HG03439 (cell line): ENCODE data around the gene POU2F1.

Experiments
- ATAC-seq: cut with Tn5 transposase; IDR thresholded peaks from one replicate; pipeline ENCODE4 v1.9.1; 2021; ENCODE audit warnings: mild to moderate bottlenecking, moderate library complexity; ENCODE audit not compliant: unreplicated experiment

POU2F1 gene

GRCh38 chr1:167270349-167271092 lies 49.8 kb downstream of the POU2F1 start:
- ATAC-seq = no peak

DNA sequence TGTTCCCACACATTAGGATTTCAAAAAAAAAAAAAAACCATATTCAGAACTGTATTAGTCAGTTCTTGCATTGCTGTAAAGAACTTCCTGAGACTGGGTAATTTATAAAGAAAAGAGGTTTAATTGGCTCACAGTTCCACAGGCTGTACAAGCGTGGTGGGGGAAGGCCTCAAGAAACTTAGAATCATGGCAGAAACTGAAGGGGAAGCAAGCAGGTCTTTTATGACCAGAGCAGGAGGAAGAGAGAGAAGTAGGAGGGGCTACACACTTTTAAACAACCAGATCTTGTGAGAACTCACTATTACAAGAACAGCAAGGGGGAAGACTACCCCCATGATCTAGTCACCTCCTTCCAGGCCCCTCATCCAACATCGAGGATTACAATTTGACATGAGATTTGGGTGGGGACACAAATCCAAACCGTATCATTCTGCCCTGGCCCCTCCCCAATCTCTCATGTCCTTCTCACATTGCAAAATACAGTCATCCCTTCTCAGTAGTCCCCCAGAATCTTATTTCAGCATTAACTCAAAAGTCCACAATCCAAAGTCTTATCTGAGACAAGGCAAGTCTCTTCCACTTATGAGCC lies 51.8 kb downstream of the POU2F1 start:
- ATAC-seq = no peak

GRCh38 chr1:167273027-167273800 lies 52.5 kb downstream of the POU2F1 start:
- no peak for ATAC-seq

GRCh38 chr1:167274061-167274460 lies 53.4 kb downstream of the POU2F1 start:
- ATAC-seq = no peak

DNA sequence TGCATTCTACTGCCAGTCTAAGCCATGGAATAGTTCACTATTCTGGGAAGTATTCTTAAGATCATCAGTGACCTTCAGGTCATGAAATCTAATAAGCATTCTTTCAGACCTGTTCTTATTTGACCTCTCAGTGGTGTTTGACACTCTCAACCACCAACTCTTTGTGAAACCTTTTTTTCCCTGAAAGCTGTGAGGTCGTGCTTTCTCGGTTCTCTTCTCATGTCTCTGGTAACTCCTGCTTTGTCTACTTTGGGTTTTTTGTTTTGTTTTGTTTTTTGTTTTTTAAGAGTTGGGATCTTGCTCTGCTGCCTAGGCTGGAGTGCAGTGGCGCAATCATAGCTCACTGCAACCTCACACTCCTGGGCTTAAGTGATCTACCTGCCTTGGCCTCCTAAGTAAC lies 56.3 kb downstream of the POU2F1 start:
- peak; percentile 70 for ATAC-seq

GRCh38 chr1:167278497-167278896 lies 57.8 kb downstream of the POU2F1 start:
- ATAC-seq = no peak

GRCh38 chr1:167280912-167281311 lies 60.2 kb downstream of the POU2F1 start:
- ATAC-seq = no peak

DNA sequence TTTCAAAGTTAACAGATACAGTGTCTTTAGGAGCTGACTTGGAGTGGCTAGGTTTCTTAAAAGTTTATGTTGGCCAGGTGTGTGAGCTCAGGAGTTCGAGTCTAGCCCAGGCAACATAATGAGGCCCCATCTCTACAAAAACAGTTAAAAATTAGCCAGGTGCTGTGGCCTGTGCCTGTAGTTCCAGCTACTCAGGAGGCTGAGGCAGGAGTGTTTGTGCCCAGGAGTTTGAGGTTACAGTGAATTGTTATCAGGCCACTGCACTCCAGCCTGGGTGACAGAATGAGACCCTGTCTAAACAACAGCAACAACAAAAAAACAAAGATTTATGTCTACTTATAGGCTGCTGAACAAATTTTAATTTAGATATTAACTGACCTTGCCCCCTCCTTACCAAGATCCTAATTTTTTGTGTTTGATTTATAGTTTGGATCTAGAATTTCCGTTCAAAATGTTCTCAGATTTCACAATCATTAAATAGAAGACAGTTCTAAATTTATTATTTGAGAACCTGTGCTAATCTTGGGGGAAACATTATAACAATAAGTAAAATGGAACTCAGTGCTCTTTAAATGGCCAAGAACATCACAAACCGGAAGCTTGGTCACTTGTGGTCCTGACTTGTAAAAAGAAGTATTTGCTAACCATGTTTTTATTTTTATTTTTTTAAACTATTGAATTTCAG lies 67.8 kb downstream of the POU2F1 start:
- no peak for ATAC-seq

DNA sequence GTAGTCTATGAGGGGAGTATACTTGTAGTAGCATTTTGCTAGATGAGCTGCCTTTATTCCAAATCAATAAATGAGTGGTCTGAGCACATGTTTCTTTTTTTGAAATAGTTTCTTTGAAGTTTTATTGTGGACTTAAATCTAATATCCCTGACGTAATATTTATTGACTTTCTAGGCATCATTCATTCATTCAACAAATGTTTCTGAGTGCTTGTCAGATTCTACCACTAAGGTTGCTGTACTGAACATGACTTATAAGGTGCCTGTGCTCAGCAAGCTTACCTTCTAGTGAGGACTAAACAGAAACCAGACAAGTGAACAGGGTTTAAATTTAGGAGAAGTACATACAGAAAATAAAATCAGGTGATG lies 68.4 kb downstream of the POU2F1 start:
- no peak for ATAC-seq

DNA sequence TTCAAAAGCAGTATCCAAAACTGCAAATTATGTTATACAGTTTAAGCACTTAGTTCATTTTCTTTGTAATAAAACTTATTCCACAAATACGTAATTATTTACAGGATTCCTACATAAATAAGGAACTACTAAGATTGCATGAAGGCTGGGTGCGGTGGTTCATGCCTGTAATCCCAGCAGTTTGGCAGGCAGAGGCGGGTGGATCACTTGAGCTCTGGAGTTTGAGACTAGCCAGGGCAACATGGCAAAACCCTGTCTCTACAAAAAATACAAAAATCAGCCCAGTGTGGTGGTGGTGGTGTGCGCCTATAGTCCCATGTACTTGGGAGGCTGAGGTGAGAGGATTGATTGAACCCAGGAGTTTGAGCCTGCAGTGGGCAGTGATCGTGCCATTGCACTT lies 69.3 kb downstream of the POU2F1 start:
- no peak for ATAC-seq

- no peak for ATAC-seq
Measured at GRCh38 chr1:167291539-167292185, 71.0 kb downstream of the POU2F1 start.

DNA sequence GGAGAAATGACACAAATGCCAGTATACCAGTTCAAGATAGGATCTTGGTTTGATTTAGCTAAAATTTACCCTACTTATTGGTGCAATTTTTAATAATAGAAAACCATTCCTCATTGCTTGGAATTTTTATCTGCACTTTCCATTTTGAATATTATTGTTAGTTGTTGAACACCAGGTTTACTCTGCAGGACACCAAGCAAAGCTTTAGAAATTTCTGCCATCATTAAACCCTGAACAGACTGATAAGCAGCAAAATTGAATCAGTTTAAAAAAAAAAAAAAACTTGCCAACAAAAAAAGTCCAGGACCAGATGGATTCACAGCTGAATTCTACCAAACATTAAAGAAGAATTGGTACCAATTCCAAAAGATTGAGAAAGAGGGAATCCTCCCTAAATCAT lies 71.5 kb downstream of the POU2F1 start:
- ATAC-seq = no peak

DNA sequence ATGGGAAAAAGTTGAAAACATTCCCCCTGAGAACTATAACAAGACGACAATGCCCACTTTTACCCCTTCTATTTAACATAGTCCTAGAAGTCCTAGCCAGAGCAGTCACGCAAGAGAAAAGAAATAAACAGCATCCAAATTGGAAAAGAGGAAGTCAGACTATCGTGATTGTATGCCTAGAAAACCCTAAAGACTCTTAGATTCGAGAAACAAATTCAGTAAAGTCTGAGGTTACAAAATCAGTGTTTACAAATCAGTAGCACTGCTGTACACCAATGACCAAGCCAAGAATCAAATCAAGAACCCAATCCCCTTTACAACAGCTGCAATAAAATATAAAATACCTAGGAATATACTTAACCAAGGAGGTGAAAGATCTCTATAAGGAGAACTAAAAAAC lies 72.4 kb downstream of the POU2F1 start:
- ATAC-seq = no peak

DNA sequence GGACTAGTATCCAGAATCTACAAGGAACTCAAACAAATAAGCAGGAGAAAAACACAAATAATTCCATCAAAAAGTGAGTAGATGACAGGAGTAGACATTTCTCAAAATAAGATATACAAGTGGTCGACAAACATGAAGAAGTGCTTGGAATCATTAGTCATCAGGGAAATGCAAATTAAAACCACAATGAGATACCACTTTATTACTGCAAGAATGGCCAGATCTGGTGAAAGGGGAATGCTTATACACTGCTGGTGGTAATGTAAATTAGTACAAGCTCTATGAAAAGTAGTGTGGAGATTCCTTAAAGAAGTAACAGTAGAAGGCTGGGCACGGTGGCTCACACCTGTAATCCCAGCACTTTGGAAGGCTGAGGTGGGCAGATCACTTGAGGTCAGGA lies 73.8 kb downstream of the POU2F1 start:
- ATAC-seq = no peak

- no peak for ATAC-seq
Measured at GRCh38 chr1:167297222-167298214, 76.8 kb downstream of the POU2F1 start.

- no peak for ATAC-seq
Measured at GRCh38 chr1:167298325-167298724, 77.6 kb downstream of the POU2F1 start.

- ATAC-seq = no peak
Measured at GRCh38 chr1:167301355-167301754, 80.7 kb downstream of the POU2F1 start.

DNA sequence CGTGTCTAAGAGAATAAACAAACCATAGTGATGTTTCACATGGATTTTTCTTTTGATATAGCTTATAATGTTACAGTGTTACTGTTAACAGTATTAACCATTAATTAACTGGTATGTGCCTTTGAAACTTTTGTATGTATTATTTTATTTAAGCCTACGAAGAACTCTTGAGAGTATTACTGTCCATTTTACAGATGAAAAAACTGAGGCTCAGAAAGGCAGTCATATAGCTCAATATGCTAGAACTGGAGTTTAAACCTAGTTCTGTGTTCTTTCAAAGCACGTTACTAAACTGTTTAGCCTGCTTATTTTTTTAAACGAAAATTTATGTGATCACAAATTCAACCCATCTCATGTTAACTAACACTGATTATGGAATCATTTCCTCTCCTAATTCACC lies 83.5 kb downstream of the POU2F1 start:
- no peak for ATAC-seq

- ATAC-seq = no peak
Measured at GRCh38 chr1:167305059-167305705, 84.5 kb downstream of the POU2F1 start.
